ENCODE data around the gene SAMM50. TPM values are rescaled to one million over a fixed set of nuclear protein-coding genes. Genes with fewer than 3 reads are reported as not detected.

SAMM50 gene
- total RNA-seq, 1 donor from 2014 or later = 45.5 TPM

DNA sequence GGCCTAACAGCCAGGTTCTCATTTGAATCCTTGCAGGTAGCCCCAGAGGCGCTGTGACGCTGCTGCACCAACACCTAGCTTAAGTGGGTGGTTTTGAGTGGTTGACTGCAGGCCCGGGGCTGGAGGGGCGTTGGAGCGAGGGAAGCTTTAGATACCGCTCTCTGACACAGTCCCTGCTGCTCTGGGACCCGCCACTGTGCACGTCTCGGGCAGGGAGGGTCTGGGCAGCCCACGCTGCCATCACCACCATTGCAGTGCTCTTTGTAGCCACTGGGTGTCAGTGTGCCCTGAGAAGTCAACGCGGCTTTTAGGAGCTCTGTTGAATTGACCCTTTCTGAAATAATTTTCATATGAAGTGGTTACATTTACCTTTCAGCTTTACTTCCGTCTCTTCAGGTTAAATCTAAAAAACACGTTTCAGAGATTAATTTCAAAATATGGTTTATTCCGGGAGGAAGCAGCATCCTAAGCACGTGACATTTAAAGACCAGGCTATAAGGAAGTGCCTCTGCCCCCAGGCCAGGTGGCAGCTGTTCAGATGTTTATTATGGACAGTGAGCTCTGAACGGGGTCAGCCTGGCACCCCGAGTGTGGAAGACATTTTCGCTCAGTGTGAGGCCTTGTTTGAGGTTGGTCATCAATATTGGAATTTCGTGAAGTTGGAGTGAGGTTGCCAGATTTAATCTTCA is 38.0 kb downstream of the SAMM50 start:
- Histone ChIP-seq H3K9me3 (ENCODE audit: low read depth) (no peaks in the 10 kb centered on the region), H3K79me2 (ENCODE audit: low read depth) (no peaks in the 10 kb centered on the region), H4K20me1 (ENCODE audit: low read depth) (peaks cover 4% of the 10 kb centered on the region), H3F3A (ENCODE audit: low read depth) (no peaks in the 10 kb centered on the region), H3K27me3 (no peaks in the 10 kb centered on the region), H3K9ac (no peak overlapping the region), H3K4me1 (no peaks in the 10 kb centered on the region), H3K36me3 (no peaks in the 10 kb centered on the region), H3K4me3 (no peak overlapping the region), H2AFZ (replicated peaks) (no peak overlapping the region), H3K4me2 (no peak overlapping the region), H3K27ac (no peak overlapping the region)
- Mint-ChIP-seq H3K4me3 (no peak overlapping the region), H3K27ac (no peak overlapping the region), H3K27me3 (ENCODE audit: insufficient read depth, low read depth) (peaks cover 3% of the 10 kb centered on the region), H3K36me3 (peaks cover 13% of the 10 kb centered on the region), H3K9me3 (no peaks in the 10 kb centered on the region), H3K4me1 (peaks cover 14% of the 10 kb centered on the region)
- DNase-seq (ENCODE audit: low spot score) = peak; percentile 83
- TF ChIP-seq, protein P1, sequence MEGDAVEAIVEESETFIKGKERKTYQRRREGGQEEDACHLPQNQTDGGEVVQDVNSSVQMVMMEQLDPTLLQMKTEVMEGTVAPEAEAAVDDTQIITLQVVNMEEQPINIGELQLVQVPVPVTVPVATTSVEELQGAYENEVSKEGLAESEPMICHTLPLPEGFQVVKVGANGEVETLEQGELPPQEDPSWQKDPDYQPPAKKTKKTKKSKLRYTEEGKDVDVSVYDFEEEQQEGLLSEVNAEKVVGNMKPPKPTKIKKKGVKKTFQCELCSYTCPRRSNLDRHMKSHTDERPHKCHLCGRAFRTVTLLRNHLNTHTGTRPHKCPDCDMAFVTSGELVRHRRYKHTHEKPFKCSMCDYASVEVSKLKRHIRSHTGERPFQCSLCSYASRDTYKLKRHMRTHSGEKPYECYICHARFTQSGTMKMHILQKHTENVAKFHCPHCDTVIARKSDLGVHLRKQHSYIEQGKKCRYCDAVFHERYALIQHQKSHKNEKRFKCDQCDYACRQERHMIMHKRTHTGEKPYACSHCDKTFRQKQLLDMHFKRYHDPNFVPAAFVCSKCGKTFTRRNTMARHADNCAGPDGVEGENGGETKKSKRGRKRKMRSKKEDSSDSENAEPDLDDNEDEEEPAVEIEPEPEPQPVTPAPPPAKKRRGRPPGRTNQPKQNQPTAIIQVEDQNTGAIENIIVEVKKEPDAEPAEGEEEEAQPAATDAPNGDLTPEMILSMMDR (IDR thresholded peaks at IDR 0.05) = peak; percentile 99
- TF ChIP-seq EZH2 (IDR thresholded peaks at IDR 0.05) = no peak
- TF ChIP-seq EZH2phosphoT487 (IDR thresholded peaks at IDR 0.05) = no peak

DNA sequence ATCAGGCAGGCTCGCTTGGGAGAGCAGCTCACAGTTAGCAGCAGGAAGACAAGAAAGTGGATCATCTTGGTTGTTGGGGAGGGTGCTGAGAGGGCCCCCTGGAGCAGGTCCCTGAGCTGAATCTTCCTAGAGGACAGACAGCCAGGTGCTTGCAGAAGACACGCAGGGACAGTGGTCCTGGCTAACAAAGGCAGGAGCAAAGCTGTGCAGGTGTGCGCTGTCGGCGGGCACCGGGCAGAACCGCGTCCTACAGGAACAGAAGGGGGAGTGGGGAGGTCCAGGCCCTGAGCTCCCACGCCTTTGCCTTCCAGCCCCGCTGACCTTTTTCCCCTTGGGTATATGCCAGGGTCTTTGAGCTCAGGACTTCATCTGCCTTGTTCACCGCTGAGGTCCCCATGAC is 38.8 kb downstream of the SAMM50 start:
- no peaks in the 10 kb centered on the region for H3K9me3 ChIP-seq (ENCODE audit: low read depth)
- H3K27me3 ChIP-seq = no peaks in the 10 kb centered on the region
- no peaks in the 10 kb centered on the region for H3K9me3 Mint-ChIP-seq
- H3K27me3 Mint-ChIP-seq (ENCODE audit: insufficient read depth, low read depth) = peaks cover 3% of the 10 kb centered on the region
- H2AFZ ChIP-seq (replicated peaks) = no peak overlapping the region
- peak overlapping the region; percentile 85 for H3K27ac Mint-ChIP-seq
- H3K4me2 ChIP-seq = no peak overlapping the region
- no peak overlapping the region for H3K4me3 Mint-ChIP-seq
- no peak overlapping the region for H3K27ac ChIP-seq
- no peaks in the 10 kb centered on the region for H3K79me2 ChIP-seq (ENCODE audit: low read depth)
- no peaks in the 10 kb centered on the region for H3F3A ChIP-seq (ENCODE audit: low read depth)
- H3K4me1 Mint-ChIP-seq = peaks cover 9% of the 10 kb centered on the region
- no peaks in the 10 kb centered on the region for H3K4me1 ChIP-seq
- H3K9ac ChIP-seq = no peak overlapping the region
- peaks cover 20% of the 10 kb centered on the region for H3K36me3 Mint-ChIP-seq
- TF ChIP-seq EZH2phosphoT487 (IDR thresholded peaks at IDR 0.05) (no peak), EZH2 (IDR thresholded peaks at IDR 0.05) (no peak)
- TF ChIP-seq, protein P1 (IDR thresholded peaks at IDR 0.05) = no peak
- DNase-seq (ENCODE audit: low spot score) = no peak
- peaks cover 4% of the 10 kb centered on the region for H4K20me1 ChIP-seq (ENCODE audit: low read depth)
- H3K4me3 ChIP-seq = no peak overlapping the region
- H3K36me3 ChIP-seq = no peaks in the 10 kb centered on the region

DNA sequence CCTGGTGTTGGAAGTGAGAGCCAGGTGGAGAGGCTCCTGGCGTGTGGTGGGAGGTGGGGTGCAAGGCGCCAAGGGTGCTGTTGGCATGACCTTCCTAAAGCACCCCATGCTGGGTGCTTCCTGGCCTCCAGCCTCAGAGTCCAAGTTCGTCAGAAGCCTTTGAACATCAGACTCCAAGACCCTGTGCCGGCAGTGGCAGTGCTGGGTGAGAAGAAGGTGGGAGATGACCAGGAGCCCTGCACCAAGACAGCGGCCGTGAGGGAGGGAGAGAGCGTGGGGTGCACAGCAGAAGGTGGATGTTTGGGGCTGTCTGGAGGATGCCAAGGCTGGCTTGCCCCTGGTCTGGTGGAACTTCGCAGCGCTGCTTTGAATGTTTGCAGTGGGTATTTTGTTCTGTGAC is 39.2 kb downstream of the SAMM50 start:
- H3K9me3 Mint-ChIP-seq = no peaks in the 10 kb centered on the region
- Histone ChIP-seq H3K4me3 (no peak overlapping the region), H3K4me2 (no peak overlapping the region), H3K27me3 (no peaks in the 10 kb centered on the region), H3F3A (ENCODE audit: low read depth) (no peaks in the 10 kb centered on the region), H3K27ac (no peak overlapping the region), H3K9me3 (ENCODE audit: low read depth) (no peaks in the 10 kb centered on the region), H3K79me2 (ENCODE audit: low read depth) (no peaks in the 10 kb centered on the region), H3K9ac (no peak overlapping the region), H3K4me1 (no peaks in the 10 kb centered on the region), H4K20me1 (ENCODE audit: low read depth) (peaks cover 4% of the 10 kb centered on the region), H3K36me3 (no peaks in the 10 kb centered on the region), H2AFZ (replicated peaks) (no peak overlapping the region)
- DNase-seq (ENCODE audit: low spot score) = no peak
- H3K27me3 Mint-ChIP-seq (ENCODE audit: insufficient read depth, low read depth) = peaks cover 3% of the 10 kb centered on the region
- H3K27ac Mint-ChIP-seq = no peak overlapping the region
- H3K4me3 Mint-ChIP-seq = no peak overlapping the region
- peaks cover 21% of the 10 kb centered on the region for H3K36me3 Mint-ChIP-seq
- TF ChIP-seq EZH2phosphoT487 (IDR thresholded peaks at IDR 0.05) (no peak), EZH2 (IDR thresholded peaks at IDR 0.05) (no peak)
- TF ChIP-seq, protein P1 (IDR thresholded peaks at IDR 0.05) = no peak
- peaks cover 9% of the 10 kb centered on the region for H3K4me1 Mint-ChIP-seq
